Panc1 (cell line): Measurements from ENCODE around the gene GRID1. TPM values are rescaled to one million over a fixed set of nuclear protein-coding genes. Genes with fewer than 3 reads are reported as not detected.
A peak's percentile ranks its signal among the peaks of the same experiment; 100 is the strongest.

Source experiments
- ATAC-seq: fragments of 200-7000 bp; cut with Tn5 transposase; 2 replicates; pipeline ENCODE4 v1.9.1; 2020; ENCODE audit warnings: mild to moderate bottlenecking, moderate library complexity
- BruUV-seq: library from RNA; stranded (reverse); fragments of 400-500 nt; replicated peaks from 2 replicates; lab custom pipeline; 2021; lab: Mats Ljungman, UMichigan
- CTCF ChIA-PET: fragments of 300-600 bp; sonication (Branson Sonifier 250); formaldehyde crosslinking; loops from one replicate; lab custom pipeline; 2022; ENCODE audit warnings: antibody characterized with exemption; lab: Charles Lee
- POLR2A ChIA-PET: fragments of 300-600 bp; sonication (Branson Sonifier 250); formaldehyde crosslinking; loops from one replicate; lab custom pipeline; 2022; ENCODE audit warnings: antibody characterized with exemption; lab: Charles Lee
- DNase-seq: peaks from one replicate; pipeline ENCODE4 v3.0.0-alpha.2; 2010; ENCODE audit warnings: low read depth, low spot score
- H3K27ac ChIP-seq: 2 replicates; pipeline ENCODE4 v1.5.1; 2011; ENCODE audit warnings: mild to moderate bottlenecking, low read length, inconsistent platforms
- H3K27me3 ChIP-seq: fragments of 200-500 bp; sonication (Bioruptor generic); 2 replicates; pipeline ENCODE4 v1.6.0; 2014; ENCODE audit warnings: low read length, inconsistent platforms; ENCODE audit not compliant: control insufficient read depth, insufficient read depth
- H3K36me3 ChIP-seq: fragments of 200-500 bp; sonication (Bioruptor generic); 2 replicates; pipeline ENCODE4 v1.5.1; 2014; ENCODE audit warnings: inconsistent platforms, mild to moderate bottlenecking, low read length, moderate library complexity; ENCODE audit not compliant: control insufficient read depth, insufficient read depth
- H3K4me1 ChIP-seq: 2 replicates; pipeline ENCODE4 v1.5.1; 2011; ENCODE audit warnings: inconsistent platforms, mild to moderate bottlenecking, low read length, moderate library complexity; ENCODE audit not compliant: control insufficient read depth, insufficient read depth
- H3K4me3 ChIP-seq, 2 experiments: 2 replicates each; pipeline ENCODE4 v1.5.1; 2011 to 2012; ENCODE audit warnings: low read depth in 2 of 2, low read length in 2 of 2, mild to moderate bottlenecking in 2 of 2, inconsistent platforms in 1 of 2, moderate library complexity in 1 of 2
- H3K9me3 ChIP-seq: fragments of 200-500 bp; sonication (Bioruptor generic); 2 replicates; pipeline ENCODE4 v1.5.1; 2014; ENCODE audit warnings: low read depth, mild to moderate bottlenecking, inconsistent platforms, low read length, moderate library complexity; ENCODE audit not compliant: control insufficient read depth, insufficient read depth
- POLR2AphosphoS5 ChIP-seq: IDR thresholded peaks from 2 replicates; pipeline ENCODE4 v1.6.1; 2012; ENCODE audit warnings: mild to moderate bottlenecking, low read depth, low read length, moderate library complexity
- SIN3A ChIP-seq: IDR thresholded peaks from 2 replicates; pipeline ENCODE4 v1.6.1; 2012; ENCODE audit warnings: low read depth, mild to moderate bottlenecking, low read length, moderate library complexity, borderline replicate concordance; ENCODE audit not compliant: insufficient read depth
- TCF7L2 ChIP-seq: IDR thresholded peaks from 2 replicates; pipeline ENCODE4 v1.6.1; 2011; ENCODE audit warnings: mild to moderate bottlenecking, low read depth, low read length, inconsistent platforms
- in situ Hi-C: cut with HindIII; loops from 2 replicates; pipeline ENCODE4 v1.10.0; 2016; ENCODE audit warnings: low sequenced_read_pairs, low pct_unique_long_range_greater_than_20kb
- intact Hi-C: fragments of 100-400 bp; cut with micrococcal nuclease; formaldehyde crosslinking; loops from one replicate; pipeline ENCODE4 v1.10.0; 2022; ENCODE audit not compliant: unreplicated experiment
- total RNA-seq: library from RNA; stranded (reverse); gene quantifications from one replicate; pipeline ENCODE4 v1.2.1, GENCODE V29; 2021; ENCODE audit not compliant: unreplicated experiment
- TF ChIP-seq, protein P1 (sequence below): fragments of 450-650 bp; IDR thresholded peaks from 2 replicates; pipeline ENCODE4 v1.5.1; 2017; ENCODE audit warnings: mild to moderate bottlenecking
- TF ChIP-seq, protein P2 (sequence below), 2 experiments: IDR thresholded peaks; 2 replicates each; pipeline ENCODE4 v1.6.1; 2011 to 2012; ENCODE audit warnings: low read depth in 2 of 2, control low read depth in 1 of 2, low read length in 1 of 2, mild to moderate bottlenecking in 1 of 2, moderate library complexity in 1 of 2; ENCODE audit not compliant: insufficient read depth in 1 of 2

The GRID1 gene
- total RNA-seq, 1 experiment from 2014 or later: 2.3 TPM

DNA sequence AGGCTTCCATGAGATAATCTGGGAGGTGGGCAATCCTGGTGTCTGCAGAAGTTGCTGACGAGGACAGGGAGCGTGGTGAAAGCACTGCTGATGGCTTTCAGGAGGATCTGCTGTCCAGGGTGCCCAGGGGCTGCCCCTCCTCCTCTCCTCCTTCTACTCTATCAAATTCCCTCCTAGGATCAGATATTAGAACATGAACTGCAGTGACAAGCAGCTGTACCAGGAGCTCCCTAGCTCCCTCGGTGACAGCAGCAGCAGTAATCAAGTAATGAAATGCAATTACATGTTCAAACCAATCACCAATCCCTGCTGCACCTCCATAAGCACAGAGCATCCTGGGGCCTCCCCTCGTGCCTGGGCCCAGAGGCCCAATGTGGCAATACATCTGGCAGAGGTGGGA lies 46.9 kb downstream of the GRID1 start:
- Histone ChIP-seq H3K36me3 (no peaks in the 10 kb centered on the region), H3K27me3 (peaks cover 3% of the 10 kb centered on the region; the same call in 1 of the 2 replicates), H3K9me3 (no peaks in the 10 kb centered on the region), H3K4me3 (no peak overlapping the region), H3K4me1 (no peaks in the 10 kb centered on the region), H3K27ac (no peak overlapping the region)
- TF ChIP-seq, protein P1, sequence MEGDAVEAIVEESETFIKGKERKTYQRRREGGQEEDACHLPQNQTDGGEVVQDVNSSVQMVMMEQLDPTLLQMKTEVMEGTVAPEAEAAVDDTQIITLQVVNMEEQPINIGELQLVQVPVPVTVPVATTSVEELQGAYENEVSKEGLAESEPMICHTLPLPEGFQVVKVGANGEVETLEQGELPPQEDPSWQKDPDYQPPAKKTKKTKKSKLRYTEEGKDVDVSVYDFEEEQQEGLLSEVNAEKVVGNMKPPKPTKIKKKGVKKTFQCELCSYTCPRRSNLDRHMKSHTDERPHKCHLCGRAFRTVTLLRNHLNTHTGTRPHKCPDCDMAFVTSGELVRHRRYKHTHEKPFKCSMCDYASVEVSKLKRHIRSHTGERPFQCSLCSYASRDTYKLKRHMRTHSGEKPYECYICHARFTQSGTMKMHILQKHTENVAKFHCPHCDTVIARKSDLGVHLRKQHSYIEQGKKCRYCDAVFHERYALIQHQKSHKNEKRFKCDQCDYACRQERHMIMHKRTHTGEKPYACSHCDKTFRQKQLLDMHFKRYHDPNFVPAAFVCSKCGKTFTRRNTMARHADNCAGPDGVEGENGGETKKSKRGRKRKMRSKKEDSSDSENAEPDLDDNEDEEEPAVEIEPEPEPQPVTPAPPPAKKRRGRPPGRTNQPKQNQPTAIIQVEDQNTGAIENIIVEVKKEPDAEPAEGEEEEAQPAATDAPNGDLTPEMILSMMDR: no peak
- intact Hi-C loops: no loop called here
- BruUV-seq: no TSS peak
- DNase-seq (no peak), ATAC-seq (no peak)
- ChIA-PET POLR2A (no interaction called here), CTCF (no interaction called here)
- in situ Hi-C loops: no loop called here

DNA sequence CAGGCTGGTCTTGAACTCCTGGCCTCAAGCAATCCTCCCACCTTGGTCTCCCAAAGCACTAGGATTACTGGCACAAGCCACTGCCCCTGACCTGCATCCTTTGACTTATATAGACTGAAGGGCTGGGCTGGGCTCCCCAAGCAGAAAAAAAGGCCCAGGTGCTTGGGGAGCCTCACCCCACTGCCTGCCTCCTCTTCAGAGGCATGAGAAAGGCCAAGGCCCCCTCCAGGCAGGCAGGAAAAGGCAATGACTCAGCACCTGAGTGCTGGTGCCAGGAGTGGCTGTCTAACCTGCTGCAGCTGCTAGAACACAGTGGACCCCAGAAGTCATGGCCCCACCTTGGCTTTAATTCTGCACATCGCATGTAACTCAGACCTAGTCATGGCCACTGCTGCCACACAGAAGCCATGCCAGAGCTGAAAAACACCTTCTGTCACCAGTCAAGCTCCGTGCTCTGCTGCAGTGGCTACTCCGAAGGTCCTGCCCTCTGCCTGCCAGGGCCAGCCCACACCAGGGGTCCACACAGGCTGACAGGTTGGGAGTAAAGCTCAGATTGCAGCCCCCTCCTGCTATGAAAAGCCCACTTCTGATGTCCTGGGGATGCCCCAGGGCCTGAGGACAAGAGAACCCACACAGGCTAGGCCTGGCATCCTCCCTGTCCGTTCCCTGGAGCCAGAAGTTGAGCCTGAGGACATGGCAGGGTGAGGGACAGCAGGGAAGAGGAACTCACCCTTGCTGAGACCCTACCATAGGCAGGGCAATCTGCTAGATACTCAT lies 48.5 kb downstream of the GRID1 start:
- Histone ChIP-seq H3K4me1 (no peaks in the 10 kb centered on the region), H3K36me3 (no peaks in the 10 kb centered on the region), H3K4me3 (no peak overlapping the region), H3K27me3 (no peaks in the 10 kb centered on the region), H3K27ac (no peak overlapping the region), H3K9me3 (no peaks in the 10 kb centered on the region)
- CTCF ChIA-PET: no interaction called here
- in situ Hi-C loops: no loop called here
- intact Hi-C loops: no loop called here
- TF ChIP-seq, protein P2, sequence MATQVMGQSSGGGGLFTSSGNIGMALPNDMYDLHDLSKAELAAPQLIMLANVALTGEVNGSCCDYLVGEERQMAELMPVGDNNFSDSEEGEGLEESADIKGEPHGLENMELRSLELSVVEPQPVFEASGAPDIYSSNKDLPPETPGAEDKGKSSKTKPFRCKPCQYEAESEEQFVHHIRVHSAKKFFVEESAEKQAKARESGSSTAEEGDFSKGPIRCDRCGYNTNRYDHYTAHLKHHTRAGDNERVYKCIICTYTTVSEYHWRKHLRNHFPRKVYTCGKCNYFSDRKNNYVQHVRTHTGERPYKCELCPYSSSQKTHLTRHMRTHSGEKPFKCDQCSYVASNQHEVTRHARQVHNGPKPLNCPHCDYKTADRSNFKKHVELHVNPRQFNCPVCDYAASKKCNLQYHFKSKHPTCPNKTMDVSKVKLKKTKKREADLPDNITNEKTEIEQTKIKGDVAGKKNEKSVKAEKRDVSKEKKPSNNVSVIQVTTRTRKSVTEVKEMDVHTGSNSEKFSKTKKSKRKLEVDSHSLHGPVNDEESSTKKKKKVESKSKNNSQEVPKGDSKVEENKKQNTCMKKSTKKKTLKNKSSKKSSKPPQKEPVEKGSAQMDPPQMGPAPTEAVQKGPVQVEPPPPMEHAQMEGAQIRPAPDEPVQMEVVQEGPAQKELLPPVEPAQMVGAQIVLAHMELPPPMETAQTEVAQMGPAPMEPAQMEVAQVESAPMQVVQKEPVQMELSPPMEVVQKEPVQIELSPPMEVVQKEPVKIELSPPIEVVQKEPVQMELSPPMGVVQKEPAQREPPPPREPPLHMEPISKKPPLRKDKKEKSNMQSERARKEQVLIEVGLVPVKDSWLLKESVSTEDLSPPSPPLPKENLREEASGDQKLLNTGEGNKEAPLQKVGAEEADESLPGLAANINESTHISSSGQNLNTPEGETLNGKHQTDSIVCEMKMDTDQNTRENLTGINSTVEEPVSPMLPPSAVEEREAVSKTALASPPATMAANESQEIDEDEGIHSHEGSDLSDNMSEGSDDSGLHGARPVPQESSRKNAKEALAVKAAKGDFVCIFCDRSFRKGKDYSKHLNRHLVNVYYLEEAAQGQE (IDR thresholded peaks at IDR 0.05; ENCODE audit: insufficient read depth in 1 of 2, low read depth in 2 of 2, low read length in 1 of 2): no peak
- no peak for TF ChIP-seq POLR2AphosphoS5
- no peak for TF ChIP-seq SIN3A
- TF ChIP-seq, protein P1: no peak
- no peak for TF ChIP-seq TCF7L2
- DNase-seq (no peak), ATAC-seq (peak; percentile 55; the same call in 1 of the 2 replicates)
- POLR2A ChIA-PET: no interaction called here
- no TSS peak for BruUV-seq
